ENCODE data around the gene NAGS.
"Not testable (repeated sequence)": the region's sequence is repeated elsewhere in the genome, so short reads cannot be mapped to it uniquely, and the experiment has no call there.

Gene NAGS

GRCh38 chr17:44010966-44011647, 6.7 kb downstream of the NAGS start:
- ATAC-seq (no peak), DNase-seq (ENCODE audit: low spot score in 2 of 2) (no peak)
- Mint-ChIP-seq H3K4me3 (no peak overlapping the region), H3K36me3 (peaks cover 54% of the 10 kb centered on the region), H3K4me1 (peaks cover 32% of the 10 kb centered on the region), H3K9me3 (no peaks in the 10 kb centered on the region), H3K27ac (no peak overlapping the region)

- DNase-seq (ENCODE audit: low spot score in 2 of 2) (no peak), ATAC-seq (no peak)
- Mint-ChIP-seq H3K4me3 (no peak overlapping the region), H3K9me3 (no peaks in the 10 kb centered on the region), H3K27ac (no peak overlapping the region), H3K36me3 (peaks cover 48% of the 10 kb centered on the region), H3K4me1 (peaks cover 28% of the 10 kb centered on the region)
These were observed 7.5 kb downstream of the NAGS start for GRCh38 chr17:44011876-44012275.

GRCh38 chr17:44012391-44012790, 8.0 kb downstream of the NAGS start:
- H3K4me3 Mint-ChIP-seq: no peak overlapping the region
- ATAC-seq (no peak), DNase-seq (ENCODE audit: low spot score in 2 of 2) (no peak)
- H3K4me1 Mint-ChIP-seq: peaks cover 28% of the 10 kb centered on the region
- no peaks in the 10 kb centered on the region for H3K9me3 Mint-ChIP-seq
- peaks cover 45% of the 10 kb centered on the region for H3K36me3 Mint-ChIP-seq
- H3K27ac Mint-ChIP-seq: no peak overlapping the region

- no peak for ATAC-seq
- Mint-ChIP-seq H3K4me3 (peak overlapping the region; percentile 99), H3K27ac (no peak overlapping the region), H3K4me1 (peaks cover 25% of the 10 kb centered on the region), H3K36me3 (peaks cover 41% of the 10 kb centered on the region), H3K9me3 (no peaks in the 10 kb centered on the region)
- no peak for DNase-seq (ENCODE audit: low spot score in 2 of 2)
These were observed 8.5 kb downstream of the NAGS start for GRCh38 chr17:44012874-44013273.

- Mint-ChIP-seq H3K27ac (peak overlapping the region; percentile 98), H3K4me3 (peak overlapping the region; percentile 99), H3K4me1 (peaks cover 18% of the 10 kb centered on the region), H3K36me3 (peaks cover 37% of the 10 kb centered on the region), H3K9me3 (no peaks in the 10 kb centered on the region)
- DNase-seq (ENCODE audit: low spot score in 2 of 2) (no peak), ATAC-seq (no peak)
These were observed 9.7 kb downstream of the NAGS start for GRCh38 chr17:44014133-44014436.

GRCh38 chr17:44014437-44015172, 10.2 kb downstream of the NAGS start, which contains the start of gene TMEM101:
Gene TMEM101 (minus strand): TSS chr17:44014963. CDS start chr17:44014952, 11 bp downstream.
- Mint-ChIP-seq H3K27ac (peak within 1 kb of the TSS; percentile 98), H3K36me3 (peaks cover 31% of the 10 kb centered on the region), H3K4me1 (peaks cover 18% of the 10 kb centered on the region), H3K9me3 (no peaks in the 10 kb centered on the region), H3K4me3 (peak within 1 kb of the TSS; percentile 99)
- peak; percentile 96 for ATAC-seq
- peak; percentile 68 to 91 for DNase-seq (ENCODE audit: low spot score in 2 of 2)

GRCh38 chr17:44021227-44021626, 16.8 kb downstream of the NAGS start:
- not testable (repeated sequence) for H3K4me3 Mint-ChIP-seq; H3K4me1 Mint-ChIP-seq; H3K27ac Mint-ChIP-seq; ATAC-seq; H3K9me3 Mint-ChIP-seq; DNase-seq (ENCODE audit: low spot score in 2 of 2)
- H3K36me3 Mint-ChIP-seq: peaks cover 16% of the 10 kb centered on the region

- Mint-ChIP-seq H3K27ac (no peak overlapping the region), H3K4me3 (no peak overlapping the region), H3K36me3 (peaks cover 22% of the 10 kb centered on the region), H3K4me1 (no peaks in the 10 kb centered on the region), H3K9me3 (no peaks in the 10 kb centered on the region)
- no peak for DNase-seq (ENCODE audit: low spot score in 2 of 2)
- no peak for ATAC-seq
These were observed 17.8 kb downstream of the NAGS start for GRCh38 chr17:44022246-44022645.

- ATAC-seq (peak; percentile 13), DNase-seq (ENCODE audit: low spot score in 2 of 2) (no peak)
- Mint-ChIP-seq H3K4me1 (no peaks in the 10 kb centered on the region), H3K36me3 (peaks cover 22% of the 10 kb centered on the region), H3K4me3 (no peak overlapping the region), H3K9me3 (no peaks in the 10 kb centered on the region), H3K27ac (no peak overlapping the region)
These were observed 19.3 kb downstream of the NAGS start for GRCh38 chr17:44023545-44024270.

- peaks cover 25% of the 10 kb centered on the region for H3K36me3 Mint-ChIP-seq
- H3K9me3 Mint-ChIP-seq: no peaks in the 10 kb centered on the region
- peaks cover 2% of the 10 kb centered on the region for H3K4me1 Mint-ChIP-seq
- ATAC-seq (peak; percentile 21), DNase-seq (ENCODE audit: low spot score in 2 of 2) (no peak)
- no peak overlapping the region for H3K4me3 Mint-ChIP-seq
- no peak overlapping the region for H3K27ac Mint-ChIP-seq
These were observed 19.8 kb downstream of the NAGS start for GRCh38 chr17:44024271-44024663.

- no peak overlapping the region for H3K4me3 Mint-ChIP-seq
- H3K9me3 Mint-ChIP-seq: no peaks in the 10 kb centered on the region
- DNase-seq (ENCODE audit: low spot score in 2 of 2): no peak
- H3K36me3 Mint-ChIP-seq: peaks cover 31% of the 10 kb centered on the region
- no peak overlapping the region for H3K27ac Mint-ChIP-seq
- ATAC-seq: no peak
- peaks cover 7% of the 10 kb centered on the region for H3K4me1 Mint-ChIP-seq
These were observed 20.4 kb downstream of the NAGS start for GRCh38 chr17:44024853-44025252.

- Mint-ChIP-seq H3K9me3 (no peaks in the 10 kb centered on the region), H3K27ac (peak overlapping the region; percentile 41), H3K4me3 (no peak overlapping the region), H3K36me3 (peaks cover 62% of the 10 kb centered on the region), H3K4me1 (peaks cover 15% of the 10 kb centered on the region)
- ATAC-seq: no peak
- DNase-seq (ENCODE audit: low spot score in 2 of 2): no peak
These were observed 25.3 kb downstream of the NAGS start for GRCh38 chr17:44029736-44030135.

- Mint-ChIP-seq H3K9me3 (no peaks in the 10 kb centered on the region), H3K36me3 (peaks cover 66% of the 10 kb centered on the region), H3K27ac (peak overlapping the region; percentile 41)
These were observed 26.1 kb downstream of the NAGS start for GRCh38 chr17:44030482-44030881.

GRCh38 chr17:44033861-44034408, 29.5 kb downstream of the NAGS start:
- H3K27ac Mint-ChIP-seq: peak overlapping the region; percentile 36
- peaks cover 94% of the 10 kb centered on the region for H3K36me3 Mint-ChIP-seq
- no peak overlapping the region for H3K4me3 Mint-ChIP-seq
- H3K4me1 Mint-ChIP-seq: peaks cover 15% of the 10 kb centered on the region
- ATAC-seq (no peak), DNase-seq (ENCODE audit: low spot score in 2 of 2) (no peak)
- no peaks in the 10 kb centered on the region for H3K9me3 Mint-ChIP-seq

More at GRCh38 chr17:44030482-44030881, 26.1 kb downstream of the NAGS start:
- Mint-ChIP-seq H3K4me3 (no peak overlapping the region), H3K4me1 (peaks cover 15% of the 10 kb centered on the region)
- DNase-seq (ENCODE audit: low spot score in 2 of 2) (no peak), ATAC-seq (no peak)

- not testable (repeated sequence) for H3K9me3 Mint-ChIP-seq; ATAC-seq; H3K4me1 Mint-ChIP-seq; H3K4me3 Mint-ChIP-seq; DNase-seq (ENCODE audit: low spot score in 2 of 2)
- Mint-ChIP-seq H3K36me3 (peaks cover 94% of the 10 kb centered on the region), H3K27ac (peak overlapping the region; percentile 36)
These were observed 30.3 kb downstream of the NAGS start for GRCh38 chr17:44034688-44035087.

Measured in stimulated activated effector memory CD8-positive, alpha-beta T cell treated with anti-CD3 and anti-CD28 coated beads, Interleukin-12 subunit alpha, Interleukin-12 subunit beta, amount 100 ng/mL, for 72 hours (primary cell).